Neutrophil (primary cell): ENCODE data around the gene MCM10.

ENCODE experiments used
- H3K27ac ChIP-seq: fragments of 200-600 bp; sonication (generic); 2 replicates; pipeline ENCODE4 v1.5.1; 2016; ENCODE audit warnings: mild to moderate bottlenecking, moderate library complexity
- H3K27me3 ChIP-seq: fragments of 200-600 bp; sonication (generic); 2 replicates; pipeline ENCODE4 v1.6.0; 2016; ENCODE audit warnings: mild to moderate bottlenecking
- H3K36me3 ChIP-seq: fragments of 200-600 bp; sonication (generic); 2 replicates; pipeline ENCODE4 v1.5.1; 2017
- H3K4me1 ChIP-seq, 2 experiments: fragments of 200-600 bp in 1 of 2; sonication (generic) in 1 of 2; 1 replicate in 1 of 2; 2 replicates in 1 of 2; pipeline versions ENCODE4 v1.5.1 to v1.6.1; 2013 to 2016; ENCODE audit warnings: low read depth in 1 of 2, low read length in 1 of 2, mild to moderate bottlenecking in 1 of 2, moderate library complexity in 1 of 2; ENCODE audit not compliant: control insufficient read depth in 1 of 2, insufficient read depth in 1 of 2
- H3K4me3 ChIP-seq, 2 experiments: fragments of 200-600 bp in 1 of 2; sonication (generic) in 1 of 2; 1 replicate in 1 of 2; 2 replicates in 1 of 2; pipeline ENCODE4 v1.5.1; 2013 to 2016; ENCODE audit warnings: low read depth in 1 of 2, low read length in 1 of 2, mild to moderate bottlenecking in 1 of 2, moderate library complexity in 1 of 2
- H3K9me3 ChIP-seq: fragments of 200-600 bp; sonication (generic); 2 replicates; pipeline ENCODE4 v1.5.1; 2016
- CTCF ChIP-seq: fragments of 200-600 bp; sonication (generic); IDR thresholded peaks from 2 replicates; pipeline ENCODE4 v1.5.1; 2016; ENCODE audit warnings: antibody characterized with exemption

Gene MCM10

DNA sequence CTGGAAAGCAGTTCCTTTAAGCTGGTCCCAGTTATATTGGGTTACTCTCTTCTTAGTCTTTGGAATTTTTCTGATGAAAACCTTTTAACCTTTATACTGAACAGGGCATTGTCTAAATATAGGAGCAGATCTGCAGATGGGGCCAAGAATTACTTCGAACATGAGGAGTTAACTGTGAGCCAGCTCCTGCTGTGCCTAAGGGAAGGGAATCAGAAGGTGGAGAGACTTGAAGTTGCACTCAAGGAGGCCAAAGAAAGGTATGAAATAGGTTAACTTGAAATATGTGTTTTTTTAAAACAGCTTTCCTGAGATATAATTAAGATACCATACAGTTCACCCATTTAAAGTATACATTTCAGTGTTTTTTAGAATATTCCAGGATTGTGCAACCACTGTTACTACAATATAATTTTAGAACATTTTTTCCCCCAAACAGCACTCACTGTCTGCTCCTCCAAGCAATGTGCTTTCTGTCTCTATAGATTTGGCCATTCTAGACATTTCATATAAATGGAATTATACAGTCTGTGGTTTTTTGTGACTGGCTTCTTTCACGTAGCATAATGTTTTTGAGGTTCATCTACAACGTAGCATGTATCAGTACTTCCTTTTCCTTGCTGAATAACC, 42.5 kb upstream of the MCM10 start:
- Histone ChIP-seq H3K4me3 (no peak overlapping the region), H3K36me3 (no peaks in the 10 kb centered on the region), H3K27me3 (peaks cover 16% of the 10 kb centered on the region), H3K27ac (no peak overlapping the region), H3K9me3 (no peaks in the 10 kb centered on the region), H3K4me1 (peaks cover 3 to 7% of the 10 kb centered on the region in 2 experiments)
- TF ChIP-seq CTCF = no peak

DNA sequence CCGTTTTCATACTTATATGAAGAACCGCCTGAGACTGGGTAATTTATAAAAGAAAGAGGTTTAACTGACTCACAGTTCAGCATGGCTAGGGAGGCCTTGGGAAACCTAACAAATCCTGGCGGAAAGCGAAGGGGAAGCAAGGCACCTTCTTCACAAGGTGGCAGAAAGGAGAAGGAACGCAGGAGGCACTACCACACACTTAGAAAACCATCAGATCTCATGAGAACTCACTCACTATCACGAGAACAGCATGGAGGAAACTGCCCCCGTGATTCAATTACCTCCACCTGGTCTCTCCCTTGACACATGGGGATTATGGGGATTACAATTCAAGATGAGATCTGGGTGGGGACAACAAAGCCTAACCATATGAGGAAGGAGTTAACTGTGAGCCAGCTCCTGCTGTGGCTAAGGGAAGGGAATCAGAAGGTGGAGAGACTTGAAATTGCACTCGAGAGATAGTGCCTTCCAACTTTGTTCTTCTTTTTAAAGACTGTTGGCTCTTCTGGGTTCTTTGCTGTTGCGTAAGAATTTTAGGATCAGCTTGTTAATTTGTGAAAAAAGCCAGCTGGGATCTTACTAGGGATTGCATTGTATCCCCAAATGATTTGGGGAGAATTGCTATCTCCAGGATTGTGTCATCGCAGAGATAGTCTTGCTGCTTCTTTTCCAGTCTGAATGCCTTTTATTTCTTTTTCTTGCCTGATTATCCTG, 40.4 kb upstream of the MCM10 start:
- Histone ChIP-seq H3K9me3 (no peaks in the 10 kb centered on the region), H3K27me3 (peaks cover 16% of the 10 kb centered on the region), H3K4me1 (peaks cover 3 to 7% of the 10 kb centered on the region in 2 experiments), H3K4me3 (no peak overlapping the region), H3K27ac (no peak overlapping the region), H3K36me3 (no peaks in the 10 kb centered on the region)
- no peak for TF ChIP-seq CTCF

GRCh38 chr10:13121500-13121854, 39.9 kb upstream of the MCM10 start:
- Histone ChIP-seq H3K9me3 (no peaks in the 10 kb centered on the region), H3K27me3 (peaks cover 16% of the 10 kb centered on the region), H3K27ac (no peak overlapping the region), H3K36me3 (no peaks in the 10 kb centered on the region), H3K4me1 (peaks cover 3 to 7% of the 10 kb centered on the region in 2 experiments), H3K4me3 (no peak overlapping the region)
- no peak for TF ChIP-seq CTCF

DNA sequence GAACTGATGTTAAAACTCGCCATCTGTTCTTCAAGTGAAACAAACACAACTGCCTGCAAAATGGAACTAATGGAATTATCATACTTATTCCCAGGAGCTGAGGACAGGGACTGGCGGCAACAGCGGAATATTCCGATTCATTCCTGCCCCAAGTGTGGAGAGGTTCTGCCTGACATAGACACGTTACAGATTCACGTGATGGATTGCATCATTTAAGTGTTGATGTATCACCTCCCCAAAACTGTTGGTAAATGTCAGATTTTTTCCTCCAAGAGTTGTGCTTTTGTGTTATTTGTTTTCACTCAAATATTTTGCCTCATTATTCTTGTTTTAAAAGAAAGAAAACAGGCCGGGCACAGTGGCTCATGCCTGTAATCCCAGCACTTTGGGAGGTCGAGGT, 24.7 kb upstream of the MCM10 start:
- H3K36me3 ChIP-seq = no peaks in the 10 kb centered on the region
- no peaks in the 10 kb centered on the region for H3K4me1 ChIP-seq
- no peak for TF ChIP-seq CTCF
- no peaks in the 10 kb centered on the region for H3K9me3 ChIP-seq
- no peaks in the 10 kb centered on the region for H3K27me3 ChIP-seq
- H3K27ac ChIP-seq = no peak overlapping the region
- H3K4me3 ChIP-seq = no peak overlapping the region

DNA sequence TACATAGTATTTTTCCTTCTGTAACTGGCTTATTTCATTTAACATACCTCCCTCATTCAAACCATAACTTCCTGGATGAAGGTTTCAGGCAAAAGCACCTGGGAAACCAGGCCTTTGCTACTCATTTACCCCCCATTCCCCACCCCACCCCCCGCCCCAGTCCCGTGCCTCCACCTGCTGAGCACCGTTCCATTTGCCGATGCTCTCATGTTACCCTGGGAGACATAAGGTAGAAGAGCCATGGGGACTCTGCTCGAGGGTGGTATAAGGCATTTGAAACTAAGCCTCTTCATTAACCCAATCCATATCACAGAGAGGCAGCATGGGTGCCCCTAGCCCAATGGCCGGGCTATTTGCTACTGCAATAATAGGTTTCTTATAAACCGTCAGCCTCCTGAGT, 22.2 kb upstream of the MCM10 start:
- Histone ChIP-seq H3K4me3 (no peak overlapping the region), H3K27me3 (no peaks in the 10 kb centered on the region), H3K27ac (no peak overlapping the region), H3K4me1 (no peaks in the 10 kb centered on the region), H3K9me3 (no peaks in the 10 kb centered on the region), H3K36me3 (no peaks in the 10 kb centered on the region)
- TF ChIP-seq CTCF = no peak
